DOHH2 (cell line): ENCODE results near the gene FTO.

ENCODE experiments used
- H3F3A ChIP-seq: fragments of 200-600 bp; sonication (generic), shearing (Covaris generic); 2 replicates; pipeline ENCODE4 v1.6.0; 2016; ENCODE audit warnings: antibody characterized with exemption, mild to moderate bottlenecking; ENCODE audit not compliant: control insufficient read depth, insufficient read depth
- H3K27ac ChIP-seq: fragments of 200-600 bp; sonication (generic); 2 replicates; pipeline ENCODE4 v1.5.1; 2014; ENCODE audit warnings: low read depth, mild to moderate bottlenecking, low read length, moderate library complexity
- H3K27me3 ChIP-seq: fragments of 200-600 bp; sonication (generic); 2 replicates; pipeline ENCODE4 v1.6.1; 2014; ENCODE audit warnings: mild to moderate bottlenecking, low read length, mixed read lengths; ENCODE audit not compliant: control insufficient read depth
- H3K36me3 ChIP-seq: fragments of 200-600 bp; sonication (generic); 2 replicates; pipeline ENCODE4 v1.6.1; 2014; ENCODE audit warnings: mild to moderate bottlenecking, low read length, moderate library complexity, mixed read lengths; ENCODE audit not compliant: control insufficient read depth
- H3K4me1 ChIP-seq: fragments of 200-600 bp; sonication (generic); 2 replicates; pipeline ENCODE4 v1.6.1; 2014; ENCODE audit warnings: mild to moderate bottlenecking, low read length, mixed read lengths; ENCODE audit not compliant: control insufficient read depth
- H3K4me2 ChIP-seq: fragments of 200-600 bp; sonication (generic); 2 replicates; pipeline ENCODE4 v1.6.0; 2014; ENCODE audit warnings: mild to moderate bottlenecking, low read length, moderate library complexity
- H3K4me3 ChIP-seq: fragments of 200-600 bp; sonication (generic); 2 replicates; pipeline ENCODE4 v1.5.1; 2014; ENCODE audit warnings: mild to moderate bottlenecking, low read length, mixed read lengths
- H3K79me2 ChIP-seq: fragments of 200-600 bp; sonication (generic); 2 replicates; pipeline ENCODE4 v1.6.1; 2014; ENCODE audit warnings: mild to moderate bottlenecking, low read length, mixed read lengths; ENCODE audit not compliant: control insufficient read depth
- H3K9me2 ChIP-seq: fragments of 200-600 bp; sonication (generic); replicated peaks from 2 replicates; pipeline ENCODE4 v1.6.1; 2014; ENCODE audit warnings: mild to moderate bottlenecking, low read length, mixed read lengths; ENCODE audit not compliant: control insufficient read depth
- H3K9me3 ChIP-seq: fragments of 200-600 bp; sonication (generic); 2 replicates; pipeline ENCODE4 v1.6.1; 2014; ENCODE audit warnings: antibody characterized with exemption, low read length, mixed read lengths; ENCODE audit not compliant: control insufficient read depth, insufficient read depth
- H4K20me1 ChIP-seq: fragments of 200-600 bp; sonication (generic); 2 replicates; pipeline ENCODE4 v1.6.0; 2014; ENCODE audit warnings: low read depth, mild to moderate bottlenecking, antibody characterized with exemption, low read length, moderate library complexity; ENCODE audit not compliant: control insufficient read depth, insufficient read depth
- CTCF ChIP-seq: fragments of 200-600 bp; sonication (generic); IDR thresholded peaks from one replicate; pipeline ENCODE4 v1.5.1; 2014; ENCODE audit warnings: antibody characterized with exemption, mild to moderate bottlenecking, low read depth, low read length; ENCODE audit not compliant: poor library complexity, severe bottlenecking
- EZH2phosphoT487 ChIP-seq: fragments of 200-600 bp; sonication (generic); IDR thresholded peaks from 2 replicates; pipeline ENCODE4 v1.6.1; 2017; ENCODE audit warnings: borderline replicate concordance, mild to moderate bottlenecking, antibody characterized with exemption, low read length, moderate library complexity, mixed read lengths

FTO gene

GRCh38 chr16:54120846-54121480 is 417.0 kb downstream of the FTO start:
- Histone ChIP-seq H3F3A (no peaks in the 10 kb centered on the region), H3K27ac (no peak overlapping the region), H3K4me3 (no peak overlapping the region), H3K79me2 (no peaks in the 10 kb centered on the region), H3K9me2 (no peaks in the 10 kb centered on the region), H3K27me3 (no peaks in the 10 kb centered on the region), H3K4me2 (no peak overlapping the region), H3K4me1 (no peaks in the 10 kb centered on the region), H4K20me1 (no peaks in the 10 kb centered on the region), H3K36me3 (no peaks in the 10 kb centered on the region), H3K9me3 (no peaks in the 10 kb centered on the region)
- TF ChIP-seq CTCF (no peak), EZH2phosphoT487 (no peak)

DNA sequence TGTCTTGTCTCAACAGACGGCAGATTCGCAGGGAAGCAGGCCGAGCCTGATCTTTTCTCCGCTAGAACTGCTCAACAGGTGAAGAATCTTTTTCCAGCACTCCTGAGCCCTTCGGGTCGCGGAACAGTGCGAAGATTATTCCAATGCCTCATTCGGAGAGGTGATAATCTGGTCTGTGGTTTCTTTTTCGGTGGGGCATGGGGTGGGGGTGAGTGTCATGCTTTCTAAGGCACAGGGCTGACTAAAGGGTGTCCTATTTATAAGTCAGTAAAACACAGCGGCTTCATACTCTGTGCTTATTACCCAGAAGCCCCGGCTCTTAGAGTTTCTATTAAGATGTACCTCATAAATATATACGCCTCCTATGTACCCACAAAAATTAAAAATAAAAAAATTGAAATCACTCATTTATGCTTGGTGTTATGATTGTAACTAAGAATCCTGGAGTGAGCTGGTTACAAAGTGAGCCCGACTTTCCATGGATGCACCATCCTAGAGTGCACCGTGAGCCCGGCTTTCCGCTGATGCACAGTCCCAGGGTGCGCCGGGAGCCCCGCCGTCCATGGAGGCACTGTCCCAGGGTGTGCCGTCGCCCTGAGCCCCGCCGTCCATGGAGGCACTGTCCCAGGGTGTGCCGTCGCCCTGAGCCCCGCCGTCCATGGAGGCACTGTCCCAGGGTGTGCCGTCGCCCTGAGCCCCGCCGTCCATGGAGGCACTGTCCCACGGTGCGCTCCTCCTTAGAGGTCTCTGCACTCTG is 417.8 kb downstream of the FTO start:
- Histone ChIP-seq H3K27ac (no peak overlapping the region), H4K20me1 (no peaks in the 10 kb centered on the region), H3F3A (no peaks in the 10 kb centered on the region), H3K9me3 (no peaks in the 10 kb centered on the region), H3K36me3 (no peaks in the 10 kb centered on the region), H3K79me2 (no peaks in the 10 kb centered on the region), H3K27me3 (no peaks in the 10 kb centered on the region), H3K4me1 (no peaks in the 10 kb centered on the region), H3K9me2 (no peaks in the 10 kb centered on the region), H3K4me2 (no peak overlapping the region), H3K4me3 (no peak overlapping the region)
- TF ChIP-seq CTCF = no peak

DNA sequence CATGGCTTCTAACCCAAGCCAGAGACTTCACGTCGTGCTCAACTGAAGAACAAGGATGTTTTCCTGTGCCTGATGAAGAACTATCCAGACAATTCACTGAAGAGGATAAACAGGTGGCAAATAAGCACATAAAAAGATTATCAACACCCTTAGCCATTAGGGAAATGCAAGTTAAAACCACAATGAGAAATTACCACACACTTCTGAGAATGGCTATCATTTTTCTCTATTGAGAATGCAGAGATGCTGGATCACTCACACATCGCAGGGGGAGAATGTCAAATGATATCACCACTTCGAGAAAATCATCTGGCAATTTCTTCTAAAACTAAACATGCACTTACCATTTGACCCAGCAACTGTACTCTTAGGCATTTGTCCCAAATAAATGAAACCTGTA is 419.8 kb downstream of the FTO start:
- TF ChIP-seq CTCF = no peak
- TF ChIP-seq EZH2phosphoT487 = no peak

More for the DNA sequence above, 419.8 kb downstream of the FTO start:
- no peaks in the 10 kb centered on the region for H3K4me1 ChIP-seq
- no peaks in the 10 kb centered on the region for H3K9me3 ChIP-seq
- no peaks in the 10 kb centered on the region for H3K9me2 ChIP-seq
- H3K27me3 ChIP-seq = no peaks in the 10 kb centered on the region
- H3K4me2 ChIP-seq = no peak overlapping the region
- H4K20me1 ChIP-seq = no peaks in the 10 kb centered on the region
- H3K4me3 ChIP-seq = no peak overlapping the region
- no peak overlapping the region for H3K27ac ChIP-seq
- no peaks in the 10 kb centered on the region for H3K36me3 ChIP-seq
- no peaks in the 10 kb centered on the region for H3F3A ChIP-seq
- no peaks in the 10 kb centered on the region for H3K79me2 ChIP-seq
